Ishikawa (cell line): ENCODE results near the gene CA12.

ENCODE experiments used
- CEBPB ChIP-seq: IDR thresholded peaks from 2 replicates; pipeline ENCODE4 v1.6.1; 2012
- CREB1 ChIP-seq: IDR thresholded peaks from 2 replicates; pipeline ENCODE4 v1.6.1; 2012; ENCODE audit warnings: low read depth
- EGR1 ChIP-seq: IDR thresholded peaks from 2 replicates; pipeline ENCODE4 v1.6.1; 2012
- EP300 ChIP-seq: IDR thresholded peaks from 2 replicates; pipeline ENCODE4 v1.6.1; 2012; ENCODE audit warnings: borderline replicate concordance
- MAX ChIP-seq: IDR thresholded peaks from 2 replicates; pipeline ENCODE4 v1.6.1; 2012
- TCF12 ChIP-seq: IDR thresholded peaks from 2 replicates; pipeline ENCODE4 v1.6.1; 2012; ENCODE audit warnings: low read depth
- TEAD4 ChIP-seq: IDR thresholded peaks from 2 replicates; pipeline ENCODE4 v1.6.1; 2012
- USF1 ChIP-seq: IDR thresholded peaks from 2 replicates; pipeline ENCODE4 v1.6.1; 2012
- ZBTB7A ChIP-seq: IDR thresholded peaks from 2 replicates; pipeline ENCODE4 v1.6.1; 2012; ENCODE audit warnings: low read depth

GRCh38 chr15:63373866-63374548, 7.6 kb downstream of the CA12 start:
- TF ChIP-seq EP300 (no peak), CREB1 (no peak), CEBPB (no peak), MAX (no peak), ZBTB7A (no peak), TCF12 (no peak), EGR1 (no peak), USF1 (no peak), TEAD4 (no peak)
